ENCODE measurements around the gene THY1. TPM values are rescaled to one million over a fixed set of nuclear protein-coding genes. Genes with fewer than 3 reads are reported as not detected.

THY1 gene
- total RNA-seq, 4 donors from 2014 or later = 13.3 to 70.1 (median 25.4) TPM

DNA sequence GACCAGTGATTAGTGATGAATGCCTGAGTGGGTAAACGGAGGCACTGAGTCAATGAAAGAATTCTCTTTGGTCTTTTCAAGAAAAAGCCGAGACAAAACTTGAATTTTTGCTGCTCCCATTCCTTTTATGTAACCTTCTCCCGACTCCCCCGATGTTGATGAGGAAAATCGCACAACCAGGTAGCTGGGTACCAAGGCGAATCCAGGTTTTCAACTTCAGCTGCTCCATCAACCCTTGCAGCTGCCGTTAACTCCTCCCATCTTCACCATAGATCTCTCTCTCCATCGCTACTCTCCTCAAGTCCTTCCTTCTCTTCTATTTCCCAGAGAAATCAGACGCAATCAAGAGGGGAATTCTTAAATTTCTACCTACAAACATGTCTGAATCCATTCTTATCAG, 40.9 kb downstream of the THY1 start:
- H3K27me3 ChIP-seq = no peaks in the 10 kb centered on the region
- WGBS = 9% methylated on average over 9 of the region's 9 CpGs
- H3K4me3 ChIP-seq = peak overlapping the region; percentile 53 to 59 (median 56)
- DNase-seq (ENCODE audit: extremely low spot score) = no peak
- peak overlapping the region; percentile 72 to 81 (median 79) for H3K27ac ChIP-seq (replicated peaks in 1 of 4)
- H3K4me1 ChIP-seq = peaks cover 19 to 34% (median 28%) of the 10 kb centered on the region in 4 donors
- no peaks in the 10 kb centered on the region for H3K9me3 ChIP-seq
- intact Hi-C loops (cut with DNase I) = no loop called here
- TF ChIP-seq EP300 (IDR thresholded peaks at IDR 0.05) (no peak), POLR2A (IDR thresholded peaks at IDR 0.05; ENCODE audit: low read depth) (no peak)
- TF ChIP-seq, protein P1, sequence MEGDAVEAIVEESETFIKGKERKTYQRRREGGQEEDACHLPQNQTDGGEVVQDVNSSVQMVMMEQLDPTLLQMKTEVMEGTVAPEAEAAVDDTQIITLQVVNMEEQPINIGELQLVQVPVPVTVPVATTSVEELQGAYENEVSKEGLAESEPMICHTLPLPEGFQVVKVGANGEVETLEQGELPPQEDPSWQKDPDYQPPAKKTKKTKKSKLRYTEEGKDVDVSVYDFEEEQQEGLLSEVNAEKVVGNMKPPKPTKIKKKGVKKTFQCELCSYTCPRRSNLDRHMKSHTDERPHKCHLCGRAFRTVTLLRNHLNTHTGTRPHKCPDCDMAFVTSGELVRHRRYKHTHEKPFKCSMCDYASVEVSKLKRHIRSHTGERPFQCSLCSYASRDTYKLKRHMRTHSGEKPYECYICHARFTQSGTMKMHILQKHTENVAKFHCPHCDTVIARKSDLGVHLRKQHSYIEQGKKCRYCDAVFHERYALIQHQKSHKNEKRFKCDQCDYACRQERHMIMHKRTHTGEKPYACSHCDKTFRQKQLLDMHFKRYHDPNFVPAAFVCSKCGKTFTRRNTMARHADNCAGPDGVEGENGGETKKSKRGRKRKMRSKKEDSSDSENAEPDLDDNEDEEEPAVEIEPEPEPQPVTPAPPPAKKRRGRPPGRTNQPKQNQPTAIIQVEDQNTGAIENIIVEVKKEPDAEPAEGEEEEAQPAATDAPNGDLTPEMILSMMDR (IDR thresholded peaks at IDR 0.05) = no peak
- no peaks in the 10 kb centered on the region for H3K36me3 ChIP-seq

DNA sequence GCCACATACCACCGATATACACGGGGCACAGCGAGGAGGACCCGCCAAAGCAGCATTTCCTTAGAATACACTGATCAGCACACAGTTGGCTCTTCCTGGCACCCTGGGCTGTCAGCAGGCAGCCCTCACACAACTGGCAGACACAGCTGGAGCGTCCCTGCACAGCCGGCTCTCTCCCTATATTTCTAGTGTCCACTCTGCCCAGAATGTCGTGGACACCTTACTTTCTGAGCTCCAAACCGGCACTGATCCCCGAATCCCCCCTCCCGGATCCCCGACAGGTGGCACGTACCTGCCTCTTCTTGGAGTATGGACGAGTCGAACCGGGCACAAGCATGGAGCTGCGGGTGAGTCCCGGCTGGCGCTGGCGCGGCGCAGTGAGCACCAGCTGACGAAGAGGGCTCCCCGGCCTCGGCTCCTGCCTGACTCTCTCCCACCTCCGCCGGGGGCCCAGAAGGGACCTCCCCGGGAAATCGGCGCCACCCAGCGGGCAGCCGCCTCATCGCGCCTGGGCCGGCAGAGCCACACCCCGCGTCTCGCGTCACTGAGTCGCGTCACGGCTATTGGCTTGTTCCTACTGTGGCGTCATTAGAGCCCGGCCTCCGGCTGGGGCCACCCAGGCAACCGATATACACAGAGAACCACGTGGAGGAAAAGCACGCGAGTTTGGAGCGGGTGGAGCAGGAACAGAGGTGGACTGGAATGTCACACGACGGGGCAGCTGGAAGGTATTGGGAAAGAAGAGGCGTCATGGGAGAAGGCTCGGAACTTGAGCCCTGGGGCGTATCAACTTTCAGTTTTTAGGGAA, 41.6 kb downstream of the THY1 start, which contains the start of gene USP2:
Gene USP2, minus strand, starts transcription at position 510 of the 808 bp plus-strand sequence. CDS start 8,210 bp downstream, outside the sequence.
- intact Hi-C loops (cut with DNase I) = loop anchor here (2.0 kb wide), 1 partner anchor 93 kb away; no protein-coding TSS in a partner anchor
- TF ChIP-seq POLR2AphosphoS5 (IDR thresholded peaks at IDR 0.05) (peak; percentile 85 to 91), POLR2A (IDR thresholded peaks at IDR 0.05; ENCODE audit: low read depth) (peak; percentile 38), EP300 (IDR thresholded peaks at IDR 0.05) (peak; percentile 76)
- TF ChIP-seq, protein P1 (IDR thresholded peaks at IDR 0.05) = peak; percentile 91 to 96 (median 93)
- Histone ChIP-seq H3K27me3 (no peaks in the 10 kb centered on the region), H3K36me3 (no peaks in the 10 kb centered on the region), H3K4me3 (peak within 1 kb of the TSS; percentile 53 to 59 (median 56)), H3K4me1 (peaks cover 23 to 41% (median 35%) of the 10 kb centered on the region in 4 donors), H3K27ac (replicated peaks in 1 of 4) (peak within 1 kb of the TSS; percentile 72 to 81 (median 79)), H3K9me3 (no peaks in the 10 kb centered on the region)
- WGBS = 0% methylated on average over 22 of the region's 54 CpGs
- DNase-seq (ENCODE audit: extremely low spot score) = peak; percentile 99

DNA sequence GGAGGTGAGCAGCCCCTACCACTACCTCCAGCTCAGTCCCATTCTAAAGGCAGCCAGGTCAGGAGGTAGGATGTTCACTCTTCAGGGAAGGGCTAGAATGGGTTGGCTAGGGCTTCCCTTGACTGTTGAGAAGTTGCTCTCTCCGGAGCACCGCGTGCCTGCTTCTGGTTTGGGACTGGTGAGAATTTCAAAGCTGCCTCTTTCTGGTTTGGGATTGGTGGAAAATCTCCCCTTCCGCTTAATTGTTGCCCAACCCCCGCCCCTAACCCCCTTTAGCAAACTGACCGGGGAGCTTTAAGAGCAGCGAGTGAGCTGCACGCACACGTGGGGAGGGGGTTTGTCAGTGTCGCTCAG, 42.2 kb downstream of the THY1 start:
- peak overlapping the region; percentile 72 to 81 (median 79) for H3K27ac ChIP-seq (replicated peaks in 1 of 4)
- TF ChIP-seq EP300 (IDR thresholded peaks at IDR 0.05) (no peak), POLR2AphosphoS5 (IDR thresholded peaks at IDR 0.05) (no peak), POLR2A (IDR thresholded peaks at IDR 0.05; ENCODE audit: low read depth) (no peak)
- TF ChIP-seq, protein P1 (IDR thresholded peaks at IDR 0.05) = no peak
- H3K4me1 ChIP-seq = peaks cover 29 to 47% (median 41%) of the 10 kb centered on the region in 4 donors
- intact Hi-C loops (cut with DNase I) = loop anchor here (2.0 kb wide), 1 partner anchor 94 kb away; no protein-coding TSS in a partner anchor
- H3K9me3 ChIP-seq = no peaks in the 10 kb centered on the region
- H3K4me3 ChIP-seq = peak overlapping the region; percentile 53 to 59 (median 56)
- DNase-seq (ENCODE audit: extremely low spot score) = no peak
- no peaks in the 10 kb centered on the region for H3K27me3 ChIP-seq
- no peaks in the 10 kb centered on the region for H3K36me3 ChIP-seq
- WGBS = 5% methylated on average over 4 of the region's 10 CpGs

DNA sequence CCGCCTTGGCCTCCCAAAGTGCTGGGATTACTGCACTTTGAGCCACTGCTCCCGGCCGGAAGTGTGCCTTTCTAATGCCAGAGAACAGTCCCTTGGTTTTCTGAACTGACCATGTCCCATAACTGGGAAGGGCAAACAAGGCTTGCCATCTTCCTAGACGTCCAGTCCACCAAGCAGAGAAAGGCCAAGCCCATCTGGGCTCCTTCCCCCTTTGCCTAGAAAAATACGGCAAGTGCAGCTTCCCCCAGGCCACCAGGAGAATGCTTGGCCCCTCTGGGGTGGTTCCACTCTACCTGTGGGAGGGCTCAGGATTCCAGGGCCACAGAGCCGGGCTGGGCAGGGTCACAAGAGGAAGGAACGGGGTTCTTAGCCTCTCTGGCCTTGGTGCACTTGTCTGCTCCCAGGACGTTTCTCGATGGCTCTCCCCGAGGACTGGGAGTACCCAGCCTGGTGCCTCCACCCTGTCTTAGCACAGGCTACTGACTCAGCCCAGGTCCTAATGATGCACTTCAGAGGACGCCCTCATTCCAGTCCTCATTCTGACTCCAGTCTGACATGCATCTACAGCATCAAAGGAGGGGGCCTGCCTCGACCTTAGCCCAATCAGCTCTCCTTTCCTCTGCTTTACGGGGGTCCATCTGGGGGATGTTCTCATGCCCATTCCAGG, 42.7 kb downstream of the THY1 start:
- no peaks in the 10 kb centered on the region for H3K36me3 ChIP-seq
- peaks cover 34 to 52% (median 46%) of the 10 kb centered on the region in 4 donors for H3K4me1 ChIP-seq
- intact Hi-C loops (cut with DNase I) = loop anchor here (2.0 kb wide), 1 partner anchor 95 kb away; no protein-coding TSS in a partner anchor
- H3K27me3 ChIP-seq = no peaks in the 10 kb centered on the region
- no peaks in the 10 kb centered on the region for H3K9me3 ChIP-seq
- H3K4me3 ChIP-seq = peak overlapping the region in 2 of 4 donors; percentile 53 to 59
- TF ChIP-seq POLR2A (IDR thresholded peaks at IDR 0.05; ENCODE audit: low read depth) (no peak), EP300 (IDR thresholded peaks at IDR 0.05) (no peak), POLR2AphosphoS5 (IDR thresholded peaks at IDR 0.05) (no peak)
- TF ChIP-seq, protein P1 (IDR thresholded peaks at IDR 0.05) = no peak
- 83% methylated on average over 11 of the region's 13 CpGs for WGBS
- peak overlapping the region in 2 of 4 donors; percentile 80 to 81 for H3K27ac ChIP-seq (replicated peaks in 1 of 4)
- DNase-seq (ENCODE audit: extremely low spot score) = no peak

All from esophagus muscularis mucosa (tissue), 4 donors.